Effector memory CD4-positive, alpha-beta T cell (primary cell): ENCODE results near the gene FCHO2.

Experiments
- DNase-seq, 3 donors: peaks; one replicate each; pipeline ENCODE4 v3.0.0-alpha.2; 2020
- H3K27ac ChIP-seq: 2 replicates; pipeline ENCODE4 v1.7.0; 2013; ENCODE audit warnings: mild to moderate bottlenecking, low read length, moderate library complexity; ENCODE audit not compliant: insufficient read depth, poor library complexity, severe bottlenecking
- H3K27me3 ChIP-seq: replicated peaks from 2 replicates; pipeline ENCODE4 v1.7.0; 2013; ENCODE audit warnings: mild to moderate bottlenecking, low read length; ENCODE audit not compliant: insufficient read depth, control insufficient read depth, poor library complexity, severe bottlenecking
- H3K36me3 ChIP-seq: 2 replicates; pipeline ENCODE4 v1.7.0; 2013; ENCODE audit warnings: mild to moderate bottlenecking, low read length, moderate library complexity; ENCODE audit not compliant: control insufficient read depth, insufficient read depth
- H3K4me1 ChIP-seq: 2 replicates; pipeline ENCODE4 v1.7.0; 2013; ENCODE audit warnings: low read length, mild to moderate bottlenecking; ENCODE audit not compliant: control insufficient read depth, insufficient read depth, poor library complexity, severe bottlenecking
- H3K4me3 ChIP-seq: 2 replicates; pipeline ENCODE4 v1.7.0; 2013; ENCODE audit warnings: low read length, low read depth, mild to moderate bottlenecking; ENCODE audit not compliant: insufficient read depth, poor library complexity, severe bottlenecking
- H3K9me3 ChIP-seq: 2 replicates; pipeline ENCODE4 v1.7.0; 2013; ENCODE audit warnings: mild to moderate bottlenecking, low read length, moderate library complexity; ENCODE audit not compliant: control insufficient read depth

The FCHO2 gene

GRCh38 chr5:73045623-73046022 is 89.8 kb downstream of the FCHO2 start:
- H3K27ac ChIP-seq, result no peak overlapping the region
- no peaks in the 10 kb centered on the region for H3K4me1 ChIP-seq
- no peak overlapping the region for H3K4me3 ChIP-seq
- no peaks in the 10 kb centered on the region for H3K9me3 ChIP-seq
- H3K27me3 ChIP-seq, result no peaks in the 10 kb centered on the region
- H3K36me3 ChIP-seq, result no peaks in the 10 kb centered on the region
- no peak for DNase-seq

DNA sequence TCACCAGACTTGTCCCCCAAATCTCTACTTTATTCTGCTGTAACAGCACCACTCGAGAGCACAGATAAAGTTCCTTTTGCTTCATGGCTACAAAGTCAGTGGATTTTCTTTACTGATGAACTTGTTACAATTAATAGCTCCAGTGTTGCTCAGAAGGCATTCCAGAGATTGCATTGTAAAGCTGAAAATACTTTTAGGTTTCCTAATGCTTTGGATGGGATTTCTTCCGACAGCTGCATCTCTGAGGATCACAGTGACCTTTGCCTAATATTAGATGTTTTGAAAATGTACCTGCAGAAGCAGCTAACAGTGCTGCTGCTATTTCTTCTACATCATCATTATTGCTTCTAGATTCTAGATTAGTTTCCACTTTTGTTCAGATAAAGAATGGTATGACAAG is 105.8 kb downstream of the FCHO2 start:
- H3K9me3 ChIP-seq, result no peaks in the 10 kb centered on the region

DNA sequence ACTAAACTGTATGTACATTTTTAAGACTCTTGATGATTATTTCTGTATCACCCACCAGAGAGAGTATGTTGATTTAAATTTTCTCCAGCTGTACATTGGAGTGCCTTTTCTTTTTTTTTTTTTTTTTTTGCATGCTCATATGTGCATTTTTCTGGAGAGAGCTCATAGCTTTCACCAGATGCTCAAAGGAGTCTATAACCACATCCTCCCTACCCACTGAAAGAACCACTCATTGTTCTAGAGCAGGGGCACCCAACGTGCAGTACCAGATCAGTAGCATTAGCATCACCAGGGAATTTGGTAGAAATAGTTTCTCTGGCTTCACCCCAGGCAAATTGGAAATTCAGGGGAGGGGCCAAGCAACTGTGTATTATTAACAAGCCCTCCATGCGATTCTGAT is 110.6 kb downstream of the FCHO2 start:
- H3K27ac ChIP-seq, result no peak overlapping the region
- no peaks in the 10 kb centered on the region for H3K9me3 ChIP-seq
- H3K27me3 ChIP-seq, result no peaks in the 10 kb centered on the region
- no peaks in the 10 kb centered on the region for H3K4me1 ChIP-seq
- H3K36me3 ChIP-seq, result no peaks in the 10 kb centered on the region
- H3K4me3 ChIP-seq, result no peak overlapping the region
- no peak for DNase-seq

More for the DNA sequence above, 105.8 kb downstream of the FCHO2 start:
- Histone ChIP-seq H3K27ac (no peak overlapping the region), H3K4me1 (no peaks in the 10 kb centered on the region), H3K27me3 (no peaks in the 10 kb centered on the region), H3K4me3 (no peak overlapping the region), H3K36me3 (no peaks in the 10 kb centered on the region)
- DNase-seq, result no peak

- Histone ChIP-seq H3K4me1 (no peaks in the 10 kb centered on the region), H3K27me3 (no peaks in the 10 kb centered on the region), H3K36me3 (no peaks in the 10 kb centered on the region), H3K4me3 (no peak overlapping the region), H3K27ac (no peak overlapping the region), H3K9me3 (no peaks in the 10 kb centered on the region)
- DNase-seq, result no peak
These were observed 111.4 kb downstream of the FCHO2 start for GRCh38 chr5:73067213-73067612.

- no peak overlapping the region for H3K27ac ChIP-seq
- H3K27me3 ChIP-seq, result no peaks in the 10 kb centered on the region
- H3K9me3 ChIP-seq, result no peaks in the 10 kb centered on the region
- H3K4me3 ChIP-seq, result no peak overlapping the region
- DNase-seq, result no peak
- H3K36me3 ChIP-seq, result no peaks in the 10 kb centered on the region
- H3K4me1 ChIP-seq, result no peaks in the 10 kb centered on the region
These were observed 125.3 kb downstream of the FCHO2 start for GRCh38 chr5:73081093-73081492.

- DNase-seq, result no peak
- H3K36me3 ChIP-seq, result no peaks in the 10 kb centered on the region
- H3K27me3 ChIP-seq, result no peaks in the 10 kb centered on the region
These were observed 132.2 kb downstream of the FCHO2 start for GRCh38 chr5:73088026-73088425.

GRCh38 chr5:73093943-73094342 is 138.1 kb downstream of the FCHO2 start:
- Histone ChIP-seq H3K4me3 (no peak overlapping the region), H3K4me1 (no peaks in the 10 kb centered on the region), H3K27me3 (no peaks in the 10 kb centered on the region), H3K36me3 (no peaks in the 10 kb centered on the region), H3K9me3 (no peaks in the 10 kb centered on the region), H3K27ac (no peak overlapping the region)
- DNase-seq, result no peak

More at GRCh38 chr5:73088026-73088425, 132.2 kb downstream of the FCHO2 start:
- Histone ChIP-seq H3K27ac (no peak overlapping the region), H3K4me3 (no peak overlapping the region), H3K4me1 (no peaks in the 10 kb centered on the region), H3K9me3 (no peaks in the 10 kb centered on the region)

DNA sequence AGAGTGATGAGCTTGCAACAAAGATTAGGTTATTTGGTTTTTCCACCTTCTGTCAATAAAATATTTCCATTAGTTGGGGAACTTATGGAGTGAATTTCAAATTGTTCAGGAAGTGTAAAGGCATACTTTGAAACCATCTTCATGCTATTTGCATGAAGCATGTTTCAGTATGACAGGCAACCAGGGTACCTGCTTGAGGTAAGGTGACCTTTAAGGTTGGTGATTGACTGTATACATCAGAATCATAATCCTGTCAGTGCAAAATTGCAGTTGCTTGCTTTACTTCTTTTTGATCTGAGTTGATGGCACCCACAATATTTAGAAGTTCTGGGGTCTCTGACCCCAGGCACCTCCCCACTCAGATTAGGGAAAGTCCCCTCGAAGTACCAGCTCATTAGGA is 138.6 kb downstream of the FCHO2 start:
- Histone ChIP-seq H3K36me3 (no peaks in the 10 kb centered on the region), H3K9me3 (no peaks in the 10 kb centered on the region), H3K4me3 (no peak overlapping the region), H3K27ac (no peak overlapping the region), H3K4me1 (no peaks in the 10 kb centered on the region), H3K27me3 (no peaks in the 10 kb centered on the region)
- DNase-seq, result no peak

DNA sequence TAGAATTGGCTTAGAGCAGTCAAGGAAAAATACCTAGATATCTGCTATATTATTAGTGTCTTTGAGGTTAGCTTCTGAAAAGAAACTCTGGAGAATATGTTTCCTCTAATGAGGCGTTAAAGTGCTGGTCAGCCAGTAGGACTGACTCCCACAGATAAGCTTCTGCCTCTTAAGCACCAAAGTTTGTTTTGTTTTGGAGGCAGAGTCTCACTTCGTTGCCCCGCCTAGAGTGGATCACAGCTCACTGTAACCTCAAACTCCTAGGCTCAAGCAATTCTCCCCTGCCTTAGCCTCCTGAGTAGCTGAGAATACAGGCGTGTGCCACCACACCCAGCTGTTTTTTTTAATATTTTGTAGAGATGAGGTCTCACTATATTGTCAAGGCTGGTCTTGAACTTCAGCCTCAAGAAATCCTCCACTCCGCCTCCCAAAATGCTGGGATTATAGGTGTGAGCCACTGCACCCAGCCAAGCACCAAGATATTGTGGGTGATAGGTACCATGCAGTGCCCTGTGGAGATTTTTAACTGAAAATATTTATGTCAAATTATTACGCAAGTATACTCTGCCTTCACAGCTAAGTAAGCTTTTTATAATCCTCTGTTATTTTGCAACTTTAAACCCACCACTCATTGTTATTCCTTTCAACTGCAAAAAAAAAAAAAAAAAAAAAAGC is 139.9 kb downstream of the FCHO2 start:
- no peak for DNase-seq
- Histone ChIP-seq H3K9me3 (no peaks in the 10 kb centered on the region), H3K4me3 (no peak overlapping the region), H3K36me3 (no peaks in the 10 kb centered on the region), H3K27me3 (no peaks in the 10 kb centered on the region), H3K4me1 (no peaks in the 10 kb centered on the region), H3K27ac (no peak overlapping the region)

GRCh38 chr5:73096239-73096575 is 140.4 kb downstream of the FCHO2 start:
- H3K27me3 ChIP-seq, result no peaks in the 10 kb centered on the region
- no peak for DNase-seq

More at GRCh38 chr5:73096239-73096575, 140.4 kb downstream of the FCHO2 start:
- Histone ChIP-seq H3K9me3 (no peaks in the 10 kb centered on the region), H3K27ac (no peak overlapping the region), H3K36me3 (no peaks in the 10 kb centered on the region), H3K4me3 (no peak overlapping the region), H3K4me1 (no peaks in the 10 kb centered on the region)
